ENCODE results near the gene CLRN3. TPM values are rescaled to one million over a fixed set of nuclear protein-coding genes. Genes with fewer than 3 reads are reported as not detected.
A peak's percentile ranks its signal among the peaks of the same experiment; 100 is the strongest.

CLRN3 gene
- total and polyA plus RNA-seq, 2 experiments from 2014 or later: not detected

- H2AFZ ChIP-seq: 0 out of 2 replicates have a peak overlapping the region, but pooled peaks have one; percentile 18
- no peak for ATAC-seq
- no peaks in the 10 kb centered on the region for H3K9me2 ChIP-seq (ENCODE audit: insufficient read depth)
- no peaks in the 10 kb centered on the region for H3K79me2 ChIP-seq (replicated peaks; ENCODE audit: insufficient read depth)
- Mint-ChIP-seq H3K27ac (no peak overlapping the region), H3K9me3 (no peaks in the 10 kb centered on the region), H3K4me3 (no peak overlapping the region), H3K4me1 (peaks cover 20% of the 10 kb centered on the region), H3K27me3 (ENCODE audit: insufficient read depth, low read depth, poor library complexity) (peaks cover 6% of the 10 kb centered on the region), H3K36me3 (ENCODE audit: low read depth) (no peaks in the 10 kb centered on the region)
- no peak overlapping the region for H3K4me3 ChIP-seq
- no peaks in the 10 kb centered on the region for H3K36me3 ChIP-seq (ENCODE audit: insufficient read depth)
- H3K4me1 ChIP-seq (ENCODE audit: insufficient read depth): peaks cover 7% of the 10 kb centered on the region; the same call in 1 of the 2 replicates
- no peaks in the 10 kb centered on the region for H4K20me1 ChIP-seq (replicated peaks; ENCODE audit: insufficient read depth)
- no peak overlapping the region for H3K27ac ChIP-seq (ENCODE audit: low read depth)
- no peaks in the 10 kb centered on the region for H3K27me3 ChIP-seq (ENCODE audit: insufficient read depth)
- no peak for DNase-seq (ENCODE audit: low spot score)
- H3K4me2 ChIP-seq: no peak overlapping the region
- no peaks in the 10 kb centered on the region for H3F3A ChIP-seq (replicated peaks; ENCODE audit: low read depth)
- no peak for TF ChIP-seq ZNF114 (CRISPR knock-in tag; IDR thresholded peaks at IDR 0.05)
- TF ChIP-seq ETS1 (IDR thresholded peaks at IDR 0.05): no peak
- TF ChIP-seq REST (IDR thresholded peaks at IDR 0.05; ENCODE audit: unreplicated experiment): no peak
- no peak for TF ChIP-seq CTCF (conservative IDR thresholded peaks at IDR 0.05; ENCODE audit: low read depth in 2 of 2)
- TF ChIP-seq JUNB (IDR thresholded peaks at IDR 0.05; ENCODE audit: unreplicated experiment): no peak
- TF ChIP-seq ZNF331 (CRISPR knock-in tag; IDR thresholded peaks at IDR 0.05; ENCODE audit: low read depth): no peak
- TF ChIP-seq NANOG (IDR thresholded peaks at IDR 0.05; ENCODE audit: borderline replicate concordance): no peak
- no peak for TF ChIP-seq ZNF462 (CRISPR knock-in tag; IDR thresholded peaks at IDR 0.05)
- TF ChIP-seq POLR2AphosphoS5 (IDR thresholded peaks at IDR 0.05; ENCODE audit: low read depth): no peak
- TF ChIP-seq STAT1 (IDR thresholded peaks at IDR 0.05; ENCODE audit: unreplicated experiment): no peak
- TF ChIP-seq CREB1 (CRISPR knock-in tag; IDR thresholded peaks at IDR 0.05; ENCODE audit: low read depth): no peak
- TF ChIP-seq EZH2phosphoT487 (IDR thresholded peaks at IDR 0.05; ENCODE audit: unreplicated experiment): no peak
- no peak for TF ChIP-seq EZH2 (IDR thresholded peaks at IDR 0.05; ENCODE audit: low read depth, unreplicated experiment)
These were observed 45.2 kb upstream of the CLRN3 start for GRCh38 chr10:127937915-127938463.

Measured in GM23338 (cell line).